BLaER1 treated with 17β-estradiol and CSF1 and Interleukin-3, amounts not matched to agents 10 nM and 100 nM (cell line): ENCODE data around the gene AUTS2.

Experiments
- H3K27ac ChIP-seq, 11 experiments: shearing (Covaris generic); formaldehyde crosslinking; 2 replicates each; pipeline ENCODE4 v1.8.1; 2022
- H3K27me3 ChIP-seq, 11 experiments: shearing (Covaris generic); formaldehyde crosslinking; 2 replicates each; pipeline ENCODE4 v1.8.1; 2022
- H3K36me3 ChIP-seq, 11 experiments: shearing (Covaris generic); formaldehyde crosslinking; 2 replicates each; pipeline ENCODE4 v1.8.1; 2022
- H3K4me1 ChIP-seq, 10 experiments: shearing (Covaris generic); formaldehyde crosslinking; 2 replicates each; pipeline ENCODE4 v1.8.1; 2022
- H3K4me2 ChIP-seq, 11 experiments: shearing (Covaris generic); formaldehyde crosslinking; 2 replicates each; pipeline ENCODE4 v1.8.1; 2022
- H3K4me3 ChIP-seq, 10 experiments: shearing (Covaris generic); formaldehyde crosslinking; 2 replicates each; pipeline ENCODE4 v1.8.1; 2022
- H3K9ac ChIP-seq, 11 experiments: shearing (Covaris generic); formaldehyde crosslinking; 2 replicates each; pipeline ENCODE4 v1.8.1; 2022
- H3K9me3 ChIP-seq, 11 experiments: shearing (Covaris generic); formaldehyde crosslinking; replicated peaks in 1 of 11; 2 replicates each; pipeline ENCODE4 v1.8.1; 2022
- H4K20me1 ChIP-seq, 11 experiments: shearing (Covaris generic); formaldehyde crosslinking; 2 replicates each; pipeline ENCODE4 v1.8.1; 2022
- Cebpa-rat ChIP-seq, 11 experiments: shearing (Covaris generic); IDR thresholded peaks; 2 replicates each; pipeline ENCODE4 v1.8.1; 2022

Gene AUTS2

GRCh38 chr7:70148997-70149396 lies 550.7 kb downstream of the AUTS2 start:
- no peak for TF ChIP-seq Cebpa-rat (IDR thresholded peaks at IDR 0.05)
- Histone ChIP-seq H3K4me1 (no peaks in the 10 kb centered on the region), H3K4me3 (no peak overlapping the region), H3K36me3 (peaks cover 0 to 10% (median 5%) of the 10 kb centered on the region in 11 experiments; a peak in 9 of 22 replicates), H3K9me3 (peaks cover 15 to 23% (median 19%) of the 10 kb centered on the region in 11 experiments), H3K27ac (no peak overlapping the region), H3K27me3 (no peaks in the 10 kb centered on the region), H4K20me1 (no peaks in the 10 kb centered on the region), H3K9ac (no peak overlapping the region), H3K4me2 (no peak overlapping the region)

GRCh38 chr7:70152313-70152712 lies 554.0 kb downstream of the AUTS2 start:
- Histone ChIP-seq H3K27me3 (no peaks in the 10 kb centered on the region), H3K4me1 (no peaks in the 10 kb centered on the region), H3K27ac (no peak overlapping the region), H3K4me3 (no peak overlapping the region), H4K20me1 (no peaks in the 10 kb centered on the region), H3K9me3 (peaks cover 16 to 23% (median 19%) of the 10 kb centered on the region in 11 experiments), H3K9ac (no peak overlapping the region), H3K36me3 (peaks cover 0 to 13% (median 5%) of the 10 kb centered on the region in 11 experiments; a peak in 9 of 22 replicates), H3K4me2 (no peak overlapping the region)
- TF ChIP-seq Cebpa-rat (IDR thresholded peaks at IDR 0.05), result no peak

- H3K36me3 ChIP-seq, result peaks cover 0 to 13% (median 5%) of the 10 kb centered on the region in 11 experiments; a peak in 8 of 22 replicates
- no peak for TF ChIP-seq Cebpa-rat (IDR thresholded peaks at IDR 0.05)
- peaks cover 16 to 23% (median 19%) of the 10 kb centered on the region in 11 experiments for H3K9me3 ChIP-seq
- no peaks in the 10 kb centered on the region for H4K20me1 ChIP-seq
- no peaks in the 10 kb centered on the region for H3K4me1 ChIP-seq
- H3K4me2 ChIP-seq, result no peak overlapping the region
- H3K27ac ChIP-seq, result no peak overlapping the region
- no peaks in the 10 kb centered on the region for H3K27me3 ChIP-seq
- H3K9ac ChIP-seq, result no peak overlapping the region
- H3K4me3 ChIP-seq, result no peak overlapping the region
These were observed 555.7 kb downstream of the AUTS2 start for GRCh38 chr7:70153933-70154332.

GRCh38 chr7:70154521-70155180 lies 556.4 kb downstream of the AUTS2 start:
- H3K27ac ChIP-seq, result no peak overlapping the region
- no peak for TF ChIP-seq Cebpa-rat (IDR thresholded peaks at IDR 0.05)
- no peaks in the 10 kb centered on the region for H3K4me1 ChIP-seq
- H3K36me3 ChIP-seq, result peaks cover 0 to 13% (median 5%) of the 10 kb centered on the region in 11 experiments; a peak in 8 of 22 replicates
- H3K9me3 ChIP-seq, result peaks cover 16 to 23% (median 19%) of the 10 kb centered on the region in 11 experiments
- no peaks in the 10 kb centered on the region for H4K20me1 ChIP-seq
- H3K9ac ChIP-seq, result no peak overlapping the region
- no peaks in the 10 kb centered on the region for H3K27me3 ChIP-seq
- H3K4me3 ChIP-seq, result no peak overlapping the region
- H3K4me2 ChIP-seq, result no peak overlapping the region

GRCh38 chr7:70156057-70156456 lies 557.8 kb downstream of the AUTS2 start:
- Histone ChIP-seq H3K36me3 (peaks cover 0 to 9% (median 4%) of the 10 kb centered on the region in 11 experiments; a peak in 7 of 22 replicates), H3K4me2 (no peak overlapping the region)
- no peak for TF ChIP-seq Cebpa-rat (IDR thresholded peaks at IDR 0.05)

GRCh38 chr7:70159121-70159520 lies 560.8 kb downstream of the AUTS2 start:
- no peak overlapping the region for H3K9ac ChIP-seq
- H3K4me3 ChIP-seq, result no peak overlapping the region
- H3K4me1 ChIP-seq, result peaks cover 0 to 20% (median 12%) of the 10 kb centered on the region in 10 experiments; a peak in 13 of 20 replicates
- peaks cover 0 to 9% (median 0%) of the 10 kb centered on the region in 11 experiments; a peak in 2 of 22 replicates for H3K36me3 ChIP-seq
- no peak overlapping the region for H3K27ac ChIP-seq
- TF ChIP-seq Cebpa-rat (IDR thresholded peaks at IDR 0.05), result no peak
- 0 out of 22 replicates have a peak, but pooled peaks cover 0 to 4% (median 0%) of the 10 kb centered on the region in 11 experiments for H3K9me3 ChIP-seq
- H3K4me2 ChIP-seq, result no peak overlapping the region
- no peaks in the 10 kb centered on the region for H4K20me1 ChIP-seq
- H3K27me3 ChIP-seq, result no peaks in the 10 kb centered on the region

More at GRCh38 chr7:70156057-70156456, 557.8 kb downstream of the AUTS2 start:
- Histone ChIP-seq H3K4me1 (peaks cover 0 to 9% (median 7%) of the 10 kb centered on the region in 10 experiments; a peak in 13 of 20 replicates), H3K9ac (no peak overlapping the region), H3K9me3 (peaks cover 13 to 19% (median 15%) of the 10 kb centered on the region in 11 experiments), H3K27ac (no peak overlapping the region), H4K20me1 (no peaks in the 10 kb centered on the region), H3K27me3 (no peaks in the 10 kb centered on the region), H3K4me3 (no peak overlapping the region)

- no peak overlapping the region for H3K4me2 ChIP-seq
- no peaks in the 10 kb centered on the region for H4K20me1 ChIP-seq
- peaks cover 0 to 17% (median 9%) of the 10 kb centered on the region in 10 experiments; a peak in 13 of 20 replicates for H3K4me1 ChIP-seq
- peaks cover 0 to 7% (median 0%) of the 10 kb centered on the region in 11 experiments; a peak in 2 of 22 replicates for H3K27me3 ChIP-seq
- peaks cover 0 to 13% (median 4%) of the 10 kb centered on the region in 11 experiments; a peak in 4 of 22 replicates for H3K36me3 ChIP-seq
- no peak overlapping the region for H3K9ac ChIP-seq
- no peak for TF ChIP-seq Cebpa-rat (IDR thresholded peaks at IDR 0.05)
- no peak overlapping the region for H3K4me3 ChIP-seq
- H3K27ac ChIP-seq, result no peak overlapping the region
- H3K9me3 ChIP-seq, result peaks cover 16 to 27% (median 20%) of the 10 kb centered on the region in 11 experiments
These were observed 567.3 kb downstream of the AUTS2 start for GRCh38 chr7:70165477-70166170.

- TF ChIP-seq Cebpa-rat (IDR thresholded peaks at IDR 0.05), result no peak
These were observed 573.2 kb downstream of the AUTS2 start for GRCh38 chr7:70171369-70171920.

More at GRCh38 chr7:70171369-70171920, 573.2 kb downstream of the AUTS2 start:
- H3K4me2 ChIP-seq, result no peak overlapping the region
- peaks cover 27 to 38% (median 29%) of the 10 kb centered on the region in 11 experiments for H3K9me3 ChIP-seq
- H3K36me3 ChIP-seq, result peaks cover 0 to 22% (median 7%) of the 10 kb centered on the region in 11 experiments; a peak in 7 of 22 replicates
- no peak overlapping the region for H3K27ac ChIP-seq
- H4K20me1 ChIP-seq, result peaks cover 0 to 7% (median 0%) of the 10 kb centered on the region in 11 experiments; a peak in 3 of 22 replicates
- no peak overlapping the region for H3K4me3 ChIP-seq
- peaks cover 0 to 12% (median 0%) of the 10 kb centered on the region in 10 experiments; a peak in 6 of 20 replicates for H3K4me1 ChIP-seq
- H3K27me3 ChIP-seq, result peaks cover 0 to 64% (median 0%) of the 10 kb centered on the region in 11 experiments; a peak in 8 of 22 replicates
- H3K9ac ChIP-seq, result no peak overlapping the region
